GM18511 (cell line): Measurements from ENCODE around the gene OR5K1.
A peak's percentile ranks its signal among the peaks of the same experiment; 100 is the strongest.

Experiments
- ATAC-seq: cut with Tn5 transposase; IDR thresholded peaks from one replicate; pipeline ENCODE4 v1.9.1; 2021; ENCODE audit warnings: mild to moderate bottlenecking, moderate library complexity; ENCODE audit not compliant: unreplicated experiment

Gene OR5K1

GRCh38 chr3:98462901-98463300 is at the start of gene OR5K1:
OR5K1 (plus strand) TSS chr3:98463201; CDS start chr3:98469577, 6,376 bp downstream.
- ATAC-seq: no peak

DNA sequence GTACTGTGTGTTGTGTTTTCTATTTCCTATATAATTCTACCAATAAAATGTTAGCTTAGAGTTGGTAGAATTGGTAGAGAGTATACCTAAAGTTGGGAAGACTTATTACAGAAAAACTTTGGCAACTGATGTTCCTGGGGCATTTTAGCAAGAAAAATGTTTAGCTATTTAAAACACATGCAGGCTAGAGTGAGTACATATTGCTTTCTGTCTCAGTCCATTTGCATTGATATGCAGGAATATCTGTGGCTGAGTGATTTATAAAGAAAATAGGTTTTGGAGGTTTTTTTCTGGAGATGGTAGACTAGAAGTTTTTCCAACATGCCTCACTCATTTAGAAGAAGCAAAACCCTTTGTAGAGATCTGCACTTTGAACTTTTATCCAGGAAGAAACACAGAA is 30.4 kb upstream of the OR5K1 start:
- no peak for ATAC-seq

GRCh38 chr3:98433764-98434163 is 29.2 kb upstream of the OR5K1 start:
- ATAC-seq: no peak

- no peak for ATAC-seq
Observed at GRCh38 chr3:98434412-98434811, 28.6 kb upstream of the OR5K1 start.

GRCh38 chr3:98440283-98440682 is 22.7 kb upstream of the OR5K1 start:
- ATAC-seq: no peak

DNA sequence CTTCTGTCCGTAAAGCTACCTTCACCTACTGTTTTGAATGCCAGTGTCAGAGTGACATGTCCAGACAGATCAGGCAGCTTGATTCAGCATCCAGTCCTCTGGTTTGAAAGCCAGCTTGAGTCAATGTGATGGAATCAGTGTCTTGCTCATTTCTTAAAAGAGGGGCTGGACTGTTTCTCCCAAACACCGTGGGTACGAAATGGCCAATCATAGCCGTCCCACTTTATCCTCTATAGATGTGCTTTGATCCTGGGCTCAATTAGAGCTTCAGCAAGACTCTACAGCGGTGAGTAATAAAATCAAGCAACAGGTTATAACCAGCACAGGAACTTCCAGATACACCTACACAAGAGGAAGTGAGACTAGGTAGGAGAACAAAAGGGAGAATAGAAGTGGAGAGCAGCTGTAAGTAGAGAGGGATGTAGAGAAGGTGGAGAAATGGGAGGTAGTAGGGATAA is 17.0 kb upstream of the OR5K1 start:
- ATAC-seq: peak; percentile 82

DNA sequence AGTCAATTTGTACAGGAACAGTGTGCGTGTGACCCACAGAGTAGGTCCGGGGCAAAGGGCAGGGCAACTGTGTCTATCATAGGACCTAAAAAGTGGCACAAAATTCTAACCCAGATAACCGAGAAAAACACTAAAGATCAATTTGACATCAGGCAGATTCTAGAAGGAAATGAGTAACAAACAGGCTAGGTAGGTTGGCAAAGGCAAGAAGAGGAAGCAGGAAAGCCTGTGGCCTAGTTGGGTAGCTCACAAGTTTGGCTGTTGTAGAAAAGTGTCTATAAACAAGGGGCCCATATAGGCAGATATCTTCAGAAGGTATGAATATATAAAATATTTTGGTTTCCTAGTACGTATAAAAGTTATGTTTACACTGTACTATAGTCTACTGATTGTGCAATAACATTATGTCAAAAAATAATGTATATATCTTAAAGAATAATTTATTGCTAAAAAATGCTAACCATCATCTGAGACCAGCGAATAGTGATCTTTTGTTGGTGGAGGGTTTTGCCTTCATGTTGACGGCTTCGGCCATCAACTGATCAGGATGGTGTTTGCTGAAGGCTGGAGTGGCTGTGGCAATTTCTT is 13.3 kb upstream of the OR5K1 start:
- peak; percentile 29 for ATAC-seq

- no peak for ATAC-seq
Observed at GRCh38 chr3:98450372-98450771, 12.6 kb upstream of the OR5K1 start.

DNA sequence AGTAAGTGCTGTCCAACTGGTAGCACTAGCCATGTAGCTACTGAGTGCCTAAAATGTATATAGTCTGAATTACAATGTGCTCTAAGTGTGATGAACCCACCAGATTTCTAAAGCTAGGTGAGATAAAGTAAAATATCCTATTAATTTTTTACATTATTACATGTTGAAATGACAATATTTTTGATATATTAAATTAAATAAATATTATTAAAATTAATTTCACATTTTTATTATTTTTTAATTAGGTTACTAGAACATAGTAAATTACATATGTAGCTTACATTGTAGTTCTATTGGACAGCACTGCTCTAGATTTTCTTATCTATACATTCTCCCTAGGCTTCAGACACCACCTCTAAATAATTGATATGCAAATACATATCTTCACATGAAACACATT is 9.2 kb upstream of the OR5K1 start:
- ATAC-seq: no peak

- no peak for ATAC-seq
Observed at GRCh38 chr3:98454929-98455328, 8.1 kb upstream of the OR5K1 start.

GRCh38 chr3:98457543-98457942 is 5.5 kb upstream of the OR5K1 start:
- no peak for ATAC-seq

- ATAC-seq: no peak
Observed at GRCh38 chr3:98460220-98460619, 2.8 kb upstream of the OR5K1 start.

- no peak for ATAC-seq
Observed at GRCh38 chr3:98482717-98483482, 19.9 kb downstream of the OR5K1 start.

DNA sequence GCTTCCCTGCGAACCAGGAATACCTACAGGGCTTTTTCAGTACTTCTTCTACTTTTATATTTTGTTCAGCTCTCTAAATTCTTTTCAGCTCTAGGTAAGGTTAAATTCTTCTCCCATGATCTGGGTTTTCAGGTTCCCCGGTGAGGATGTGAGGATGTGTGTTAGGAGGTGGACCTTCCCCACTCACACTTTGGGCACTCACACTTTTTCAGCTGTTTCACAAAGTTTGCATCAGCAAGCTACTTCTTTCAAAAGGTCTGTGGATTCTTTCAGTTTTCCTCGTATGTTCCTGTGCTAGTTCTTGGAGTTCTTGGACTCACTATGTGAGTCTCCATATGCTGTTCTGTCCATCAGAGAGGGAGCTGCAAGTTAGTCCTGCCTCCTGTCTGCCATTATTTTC is 20.6 kb downstream of the OR5K1 start:
- no peak for ATAC-seq

- ATAC-seq: no peak
Observed at GRCh38 chr3:98497381-98497780, 34.4 kb downstream of the OR5K1 start, which contains the start of gene OR5K2. OR5K2 (plus strand) TSS chr3:98497681; CDS start chr3:98497681, 0 bp downstream.

DNA sequence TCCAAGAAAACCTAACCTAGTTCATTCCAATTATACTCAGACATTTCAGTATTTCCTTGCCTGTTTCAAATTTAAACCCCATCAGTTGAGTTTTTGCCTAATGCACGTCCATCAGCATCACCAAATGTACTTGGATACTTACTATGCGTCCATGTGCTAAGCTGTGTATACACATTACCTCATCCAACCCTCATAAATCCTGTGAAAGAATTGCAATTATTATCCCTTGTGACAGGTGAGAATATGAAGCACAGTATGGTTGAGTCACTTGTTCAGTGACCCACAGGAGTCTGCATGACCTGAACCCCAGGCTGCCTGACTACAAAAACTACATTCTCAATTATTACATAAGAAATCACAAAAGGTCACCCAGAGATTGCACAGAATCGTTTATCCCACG is 37.0 kb downstream of the OR5K1 start:
- no peak for ATAC-seq

- no peak for ATAC-seq
Observed at GRCh38 chr3:98501270-98501669, 38.3 kb downstream of the OR5K1 start.

DNA sequence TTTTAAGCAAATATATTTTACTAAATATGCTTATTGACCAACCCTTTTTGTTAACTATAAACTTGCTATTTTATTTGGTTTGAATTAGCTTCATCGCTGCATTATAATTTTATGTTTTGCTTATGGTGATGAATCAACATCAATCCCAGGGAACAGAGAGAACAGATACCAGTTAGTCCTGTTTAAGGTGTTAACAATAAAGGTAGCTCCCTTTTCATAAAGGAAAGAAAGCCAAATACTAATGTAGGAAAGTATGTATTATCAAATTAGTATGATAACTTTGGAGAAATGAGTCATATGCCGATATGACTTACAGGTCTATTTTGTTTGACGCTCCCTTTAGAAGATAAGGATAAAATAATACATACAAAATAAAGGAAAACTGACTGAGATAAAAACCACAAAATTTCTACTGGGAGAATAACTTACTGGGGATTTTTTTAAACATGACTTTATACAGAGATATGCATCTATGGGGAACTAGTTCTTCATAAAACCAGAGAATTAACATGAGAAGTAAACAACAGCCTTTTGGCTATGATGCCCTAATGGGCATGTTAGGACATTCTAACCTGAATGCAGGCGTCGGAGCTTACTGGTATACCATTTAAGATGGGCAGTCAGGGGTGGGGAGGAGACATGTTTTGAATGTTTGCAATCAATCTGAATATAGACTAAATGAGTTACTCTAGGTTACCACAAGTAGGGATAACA is 39.0 kb downstream of the OR5K1 start:
- ATAC-seq: no peak

DNA sequence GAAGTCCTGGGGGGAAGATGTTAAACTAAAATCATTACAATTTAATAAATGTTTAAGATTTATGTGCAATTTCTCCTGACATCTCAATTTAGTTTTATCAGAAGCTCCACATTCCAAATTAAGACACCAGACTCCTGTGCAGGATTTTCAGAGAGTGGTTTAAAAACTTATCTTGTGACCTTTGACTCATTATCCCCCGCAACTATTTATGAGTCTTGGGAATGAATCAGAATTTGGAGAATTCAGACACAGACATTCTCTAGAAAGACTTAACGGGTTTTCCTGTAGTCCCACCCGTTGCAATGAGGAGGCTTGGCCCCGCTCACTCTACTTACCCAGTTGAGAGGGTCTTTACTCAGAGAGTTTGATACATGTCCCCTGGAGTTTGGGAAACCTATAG is 41.5 kb downstream of the OR5K1 start:
- ATAC-seq: no peak

- ATAC-seq: no peak
Observed at GRCh38 chr3:98508582-98508981, 45.6 kb downstream of the OR5K1 start.

DNA sequence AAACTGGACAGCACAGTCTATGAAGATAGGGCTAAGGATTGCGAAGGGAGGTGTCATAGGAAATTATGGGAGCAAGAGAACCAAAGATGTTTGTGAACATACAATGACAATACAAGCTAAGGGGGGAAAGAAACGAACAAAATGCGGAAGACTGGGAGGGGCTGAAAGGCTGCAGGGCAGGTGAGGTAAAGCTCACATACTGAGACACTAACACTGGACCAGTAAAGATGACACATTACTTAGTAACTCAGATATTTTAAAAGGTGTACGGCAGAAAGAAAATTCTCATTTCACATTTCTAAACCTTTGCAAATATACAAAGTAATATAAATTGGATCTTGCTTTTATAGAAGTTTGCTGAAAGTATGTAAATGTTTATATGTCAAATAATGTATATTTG is 49.6 kb downstream of the OR5K1 start:
- ATAC-seq: no peak

- no peak for ATAC-seq
Observed at GRCh38 chr3:98513091-98513511, 50.1 kb downstream of the OR5K1 start.
